Chondrocyte (in vitro differentiated cells): Measurements from ENCODE around the gene CENPQ. TPM values are rescaled to one million over a fixed set of nuclear protein-coding genes. Genes with fewer than 3 reads are reported as not detected.

Experiments
- DNase-seq: peaks from one replicate; pipeline ENCODE4 v3.0.0; 2021; ENCODE audit warnings: mixed read lengths, low spot score
- H3K27ac Mint-ChIP-seq: one replicate; pipeline ENCODE4 v1.8.0; 2021; ENCODE audit warnings: mild to moderate bottlenecking, moderate library complexity, mixed read lengths; ENCODE audit not compliant: unreplicated experiment
- H3K27me3 Mint-ChIP-seq: 2 replicates; pipeline ENCODE4 v1.8.0; 2021; ENCODE audit warnings: low read depth, mixed read lengths
- H3K36me3 Mint-ChIP-seq: 2 replicates; pipeline ENCODE4 v1.8.0; 2021; ENCODE audit warnings: low read depth, mixed read lengths
- H3K4me1 Mint-ChIP-seq: 2 replicates; pipeline ENCODE4 v1.8.0; 2021; ENCODE audit warnings: low read depth, mild to moderate bottlenecking, mixed read lengths
- H3K4me3 Mint-ChIP-seq: one replicate; pipeline ENCODE4 v1.8.0; 2021; ENCODE audit warnings: mild to moderate bottlenecking, moderate library complexity, mixed read lengths; ENCODE audit not compliant: unreplicated experiment
- H3K9me3 Mint-ChIP-seq: 2 replicates; pipeline ENCODE4 v1.8.0; 2021; ENCODE audit warnings: low read depth, mixed read lengths
- CTCF ChIP-seq: fragments of 200-600 bp; sonication (generic); IDR thresholded peaks from 2 replicates; pipeline ENCODE4 v1.5.0; 2021; ENCODE audit warnings: antibody characterized with exemption, mild to moderate bottlenecking, moderate library complexity
- total RNA-seq: library from RNA; stranded (reverse); gene quantifications from 3 replicates; pipeline ENCODE4 v1.2.1, GENCODE V29; 2021

The CENPQ gene
- total RNA-seq, 1 donor from 2014 or later, result 2.6 TPM

GRCh38 chr6:49530141-49530776 lies 67.1 kb downstream of the CENPQ start:
- peaks cover 28% of the 10 kb centered on the region for H3K27me3 Mint-ChIP-seq

DNA sequence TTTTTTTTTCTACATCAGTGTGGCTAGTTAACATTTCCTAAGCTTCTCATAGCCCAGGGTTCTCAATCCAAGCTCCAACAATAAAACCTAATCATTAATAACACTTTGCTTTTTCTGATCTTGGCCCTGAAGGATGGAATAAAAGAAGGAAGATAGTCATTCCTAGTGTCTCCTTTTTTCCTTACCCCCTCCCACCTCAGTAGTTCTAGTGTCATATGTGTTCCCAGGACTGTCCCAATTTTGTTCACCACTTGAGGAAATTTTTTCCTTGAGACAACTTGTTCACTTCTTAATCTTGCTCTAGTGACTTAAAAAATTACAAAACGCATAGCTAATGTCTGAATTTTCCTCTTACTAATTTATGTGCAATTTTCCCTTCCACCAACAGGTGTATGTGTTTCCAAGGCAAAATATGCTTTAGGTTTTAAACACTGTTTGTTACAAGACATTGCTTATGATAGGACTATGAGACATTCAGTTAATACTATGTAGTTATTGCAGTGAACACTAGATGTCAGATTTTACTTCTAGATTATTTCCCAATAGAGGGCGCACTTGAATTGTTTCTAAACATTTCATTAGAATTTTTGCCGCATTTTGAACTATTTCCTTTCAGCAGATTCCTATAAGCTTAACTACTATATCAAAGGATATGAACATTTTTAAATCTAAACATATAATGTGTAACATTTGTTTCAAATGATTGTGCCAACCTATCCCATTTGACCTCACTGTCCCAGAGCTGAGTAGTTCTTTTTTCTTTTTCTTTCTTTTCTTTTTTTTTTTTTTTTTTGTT lies 68.8 kb downstream of the CENPQ start:
- no peak for DNase-seq
- Mint-ChIP-seq H3K27me3 (peaks cover 28% of the 10 kb centered on the region), H3K27ac (no peak overlapping the region), H3K36me3 (no peaks in the 10 kb centered on the region), H3K4me1 (peaks cover 2% of the 10 kb centered on the region), H3K4me3 (no peak overlapping the region), H3K9me3 (no peaks in the 10 kb centered on the region)
- peak; percentile 100 for TF ChIP-seq CTCF

More at GRCh38 chr6:49530141-49530776, 67.1 kb downstream of the CENPQ start:
- no peak overlapping the region for H3K4me3 Mint-ChIP-seq
- DNase-seq, result no peak
- H3K9me3 Mint-ChIP-seq, result no peaks in the 10 kb centered on the region
- peaks cover 2% of the 10 kb centered on the region for H3K4me1 Mint-ChIP-seq
- no peak for TF ChIP-seq CTCF
- H3K27ac Mint-ChIP-seq, result no peak overlapping the region
- no peaks in the 10 kb centered on the region for H3K36me3 Mint-ChIP-seq

GRCh38 chr6:49535795-49536194 lies 72.6 kb downstream of the CENPQ start:
- no peak for DNase-seq
- Mint-ChIP-seq H3K27ac (no peak overlapping the region), H3K4me1 (peaks cover 2% of the 10 kb centered on the region), H3K36me3 (no peaks in the 10 kb centered on the region), H3K4me3 (no peak overlapping the region), H3K9me3 (no peaks in the 10 kb centered on the region), H3K27me3 (peaks cover 17% of the 10 kb centered on the region)
- no peak for TF ChIP-seq CTCF

- H3K9me3 Mint-ChIP-seq, result no peaks in the 10 kb centered on the region
- DNase-seq, result no peak
- no peak overlapping the region for H3K4me3 Mint-ChIP-seq
- peaks cover 12% of the 10 kb centered on the region for H3K27me3 Mint-ChIP-seq
- no peaks in the 10 kb centered on the region for H3K36me3 Mint-ChIP-seq
- no peak for TF ChIP-seq CTCF
- no peaks in the 10 kb centered on the region for H3K4me1 Mint-ChIP-seq
- H3K27ac Mint-ChIP-seq, result no peak overlapping the region
These were observed 75.9 kb downstream of the CENPQ start for GRCh38 chr6:49539102-49539501.

- no peaks in the 10 kb centered on the region for H3K4me1 Mint-ChIP-seq
- no peak for DNase-seq
- no peak overlapping the region for H3K4me3 Mint-ChIP-seq
- no peak for TF ChIP-seq CTCF
- H3K27me3 Mint-ChIP-seq, result peaks cover 7% of the 10 kb centered on the region
- H3K36me3 Mint-ChIP-seq, result no peaks in the 10 kb centered on the region
- H3K9me3 Mint-ChIP-seq, result no peaks in the 10 kb centered on the region
- no peak overlapping the region for H3K27ac Mint-ChIP-seq
These were observed 77.4 kb downstream of the CENPQ start for GRCh38 chr6:49540614-49541013.
